HT-29 (cell line): Measurements from ENCODE around the gene MX1. TPM values are rescaled to one million over a fixed set of nuclear protein-coding genes. Genes with fewer than 3 reads are reported as not detected.

ENCODE experiments used
- DNase-seq: peaks from one replicate; pipeline ENCODE4 v3.0.0-alpha.2; 2015; ENCODE audit warnings: low spot score
- total RNA-seq: library from RNA; depleted of rRNA; stranded (reverse); fragments of >200 nt; shearing (Covaris generic); gene quantifications from 2 replicates; pipeline ENCODE4 v1.2.3, GENCODE V29; 2014; rRNA removed

Gene MX1
- total RNA-seq: 18.0 and 30.6 TPM in 2 replicates

- peak; percentile 22 for DNase-seq
These were observed at the start of gene MX1 for GRCh38 chr21:41425954-41426675. Gene MX1, plus strand, starts transcription at chr21:41426239. Its CDS starts 5,832 bp downstream, at chr21:41432071.

- no peak for DNase-seq
These were observed 48.3 kb upstream of the MX1 start for GRCh38 chr21:41377715-41378114.

- no peak for DNase-seq
These were observed 47.2 kb upstream of the MX1 start for GRCh38 chr21:41378849-41379248.

GRCh38 chr21:41379901-41380300, 46.1 kb upstream of the MX1 start:
- no peak for DNase-seq

- no peak for DNase-seq
These were observed 44.3 kb upstream of the MX1 start for GRCh38 chr21:41381731-41382130.

- DNase-seq: no peak
These were observed 38.8 kb upstream of the MX1 start for GRCh38 chr21:41387042-41387819.

GRCh38 chr21:41387824-41388223, 38.2 kb upstream of the MX1 start:
- no peak for DNase-seq

- no peak for DNase-seq
These were observed 37.8 kb upstream of the MX1 start for GRCh38 chr21:41388259-41388658.

- DNase-seq: no peak
These were observed 35.9 kb upstream of the MX1 start for GRCh38 chr21:41390043-41390639.

GRCh38 chr21:41393876-41394465, 32.1 kb upstream of the MX1 start:
- DNase-seq: no peak

GRCh38 chr21:41396558-41397075, 29.4 kb upstream of the MX1 start:
- DNase-seq: peak; percentile 55

- no peak for DNase-seq
These were observed 28.6 kb upstream of the MX1 start for GRCh38 chr21:41397471-41397891.

GRCh38 chr21:41398251-41398650, 27.8 kb upstream of the MX1 start:
- DNase-seq: no peak

GRCh38 chr21:41398831-41399230, 27.2 kb upstream of the MX1 start:
- DNase-seq: no peak

- DNase-seq: no peak
These were observed 26.7 kb upstream of the MX1 start for GRCh38 chr21:41399246-41399800.

GRCh38 chr21:41402231-41402630, 23.8 kb upstream of the MX1 start:
- no peak for DNase-seq

GRCh38 chr21:41402796-41403195, 23.2 kb upstream of the MX1 start:
- DNase-seq: no peak

GRCh38 chr21:41403331-41403730, 22.7 kb upstream of the MX1 start:
- no peak for DNase-seq

- no peak for DNase-seq
These were observed 22.1 kb upstream of the MX1 start for GRCh38 chr21:41403966-41404365.

- no peak for DNase-seq
These were observed 20.7 kb upstream of the MX1 start for GRCh38 chr21:41405321-41405720.

GRCh38 chr21:41406340-41406739, 19.7 kb upstream of the MX1 start:
- DNase-seq: no peak
